Urinary bladder (tissue), 4 donors: ENCODE results near the gene XYLT1. TPM values are rescaled to one million over a fixed set of nuclear protein-coding genes. Genes with fewer than 3 reads are reported as not detected.

Experiments
- DNase-seq: peaks from one replicate; pipeline ENCODE4 v3.0.0-alpha.2; 2015; ENCODE audit errors: extremely low spot score
- H3K27ac ChIP-seq: one replicate; pipeline ENCODE4 v1.5.1; 2013; ENCODE audit warnings: low read depth, mild to moderate bottlenecking, moderate library complexity
- H3K36me3 ChIP-seq: one replicate; pipeline ENCODE4 v1.6.1; 2013; ENCODE audit warnings: mild to moderate bottlenecking, moderate library complexity; ENCODE audit not compliant: insufficient read depth
- H3K4me1 ChIP-seq: one replicate; pipeline ENCODE4 v1.6.1; 2013; ENCODE audit warnings: mild to moderate bottlenecking, moderate library complexity; ENCODE audit not compliant: insufficient read depth
- H3K4me3 ChIP-seq: one replicate; pipeline ENCODE4 v1.5.1; 2013; ENCODE audit warnings: low read depth, low read length
- WGBS: extraction: QIAGEN DNeasy Blood & Tissue Kit; methylation state at CpG from one replicate; pipeline ENCODE4 v1.1.7; 2013; 5-methylcytosine and 5-hydroxymethylcytosine counted together
- polyA plus RNA-seq: library from polyadenylated mRNA; stranded (reverse); fragments of 200-250 nt; gene quantifications from one replicate; pipeline ENCODE4 v1.2.3, GENCODE V29; 2013
- total RNA-seq: library from RNA; depleted of rRNA; stranded (reverse); fragments of >200 nt; gene quantifications from one replicate; pipeline ENCODE4 v1.2.3, GENCODE V29; 2014
- donor health status: healthy with polysubstance abuse.
- donor health status: healthy.

XYLT1 gene
- total and polyA plus RNA-seq, 2 donors = 10.1 to 13.4 TPM

DNA sequence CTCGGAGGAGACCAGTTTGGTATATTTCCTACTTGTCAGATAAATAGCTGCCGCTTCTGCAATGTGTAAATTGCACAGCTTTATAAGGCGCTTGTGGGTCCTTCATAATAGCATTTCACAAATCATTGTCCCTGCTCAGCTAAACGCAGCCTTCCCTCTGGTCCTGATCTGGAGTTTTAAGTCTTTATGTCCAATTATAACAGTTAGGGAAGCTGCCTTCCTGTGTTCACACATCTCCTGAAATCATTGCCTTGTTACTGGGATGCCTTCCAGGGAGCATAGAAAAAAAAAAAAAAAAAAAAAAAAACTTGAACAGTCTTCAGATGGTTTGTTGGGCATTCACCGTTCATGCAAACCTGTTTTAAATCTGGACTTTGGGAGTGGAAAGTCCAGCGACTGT is 342.0 kb downstream of the XYLT1 start:
- peaks cover 2% of the 10 kb centered on the region for H3K4me1 ChIP-seq
- WGBS = 82% methylated on average over 6 of the region's 6 CpGs
- H3K27ac ChIP-seq = no peak overlapping the region
- no peak overlapping the region for H3K4me3 ChIP-seq
- no peak for DNase-seq
- peaks cover 1% of the 10 kb centered on the region for H3K36me3 ChIP-seq

DNA sequence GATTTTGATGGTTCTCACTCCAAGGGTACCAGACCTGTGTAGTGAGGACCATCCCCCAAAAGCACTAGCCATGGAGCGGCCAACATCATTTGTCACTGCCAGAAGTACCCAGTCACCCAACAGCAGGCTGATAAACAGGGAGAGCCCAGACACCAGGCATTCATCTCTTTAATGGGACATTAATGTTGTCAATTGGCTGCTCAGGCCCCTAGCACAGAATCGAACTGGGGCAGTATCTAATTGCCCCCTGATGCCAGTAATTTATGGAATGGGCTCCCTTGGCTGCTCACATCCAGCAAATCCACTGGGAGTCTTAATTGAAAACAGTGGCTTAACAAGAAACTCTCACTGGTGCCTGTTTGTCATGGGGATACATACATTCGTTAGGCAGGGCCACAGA is 344.6 kb downstream of the XYLT1 start:
- H3K36me3 ChIP-seq = peaks cover 1% of the 10 kb centered on the region
- H3K27ac ChIP-seq = no peak overlapping the region
- 60% methylated on average over 3 of the region's 3 CpGs for WGBS

DNA sequence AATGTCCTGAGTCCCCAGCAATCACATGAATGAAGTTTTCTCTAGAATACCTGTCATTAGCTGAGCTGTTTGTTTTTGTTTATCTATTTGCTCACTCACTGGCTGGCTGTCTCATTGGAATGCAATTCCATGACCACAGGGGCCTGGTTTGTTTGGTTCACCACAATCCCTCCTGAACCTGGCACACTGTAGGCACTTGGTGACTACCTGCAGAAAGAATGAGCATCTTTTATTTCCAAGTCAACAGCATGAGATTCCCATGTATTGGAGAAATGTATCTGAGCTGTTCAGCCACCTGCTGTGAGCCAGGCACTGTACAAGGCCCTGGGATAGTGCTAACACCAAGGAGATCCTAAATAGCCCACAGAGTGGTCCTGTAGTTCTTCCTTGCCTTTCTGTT is 345.1 kb downstream of the XYLT1 start:
- no peaks in the 10 kb centered on the region for H3K4me1 ChIP-seq
- H3K27ac ChIP-seq = no peak overlapping the region
- H3K4me3 ChIP-seq = no peak overlapping the region
- DNase-seq = no peak
- H3K36me3 ChIP-seq = peaks cover 1% of the 10 kb centered on the region

More for the DNA sequence above, 344.6 kb downstream of the XYLT1 start:
- no peak for DNase-seq
- Histone ChIP-seq H3K4me1 (peaks cover 2% of the 10 kb centered on the region), H3K4me3 (no peak overlapping the region)

DNA sequence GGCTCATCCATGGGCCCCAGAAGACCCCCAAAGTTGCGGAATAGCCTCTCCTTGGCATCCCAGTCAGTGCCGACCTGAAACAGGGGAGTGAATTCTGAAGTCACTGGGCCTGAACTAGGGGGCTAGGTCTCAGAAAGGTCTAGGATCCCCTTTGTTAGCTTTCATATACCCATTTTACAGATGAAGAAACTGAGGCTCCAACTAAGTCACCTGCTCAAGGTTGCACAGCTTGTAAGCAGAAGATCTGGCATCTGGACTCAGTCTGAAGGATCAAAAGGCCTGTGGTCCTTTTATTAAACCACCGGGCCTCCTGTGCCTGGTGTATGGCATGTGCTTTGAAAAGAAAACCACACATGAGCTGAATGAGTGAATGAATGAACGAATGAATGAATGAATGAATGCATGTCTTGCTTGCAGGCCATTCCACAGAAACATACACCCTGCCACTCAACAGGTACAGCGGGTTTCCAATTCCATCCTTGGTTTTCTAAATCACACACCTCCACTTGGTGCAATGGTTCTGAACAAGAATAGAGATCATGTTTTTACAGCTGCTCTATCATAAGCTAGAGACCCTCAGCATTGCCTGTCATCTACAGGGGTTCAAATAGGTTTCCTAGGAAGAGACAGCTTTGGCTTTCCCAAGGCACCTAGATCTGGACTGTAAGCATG is 352.7 kb downstream of the XYLT1 start:
- WGBS = 91% methylated on average over 5 of the region's 5 CpGs
- H3K4me1 ChIP-seq = no peaks in the 10 kb centered on the region
- H3K4me3 ChIP-seq = no peak overlapping the region
- no peak for DNase-seq
- no peaks in the 10 kb centered on the region for H3K36me3 ChIP-seq
- H3K27ac ChIP-seq = no peak overlapping the region

DNA sequence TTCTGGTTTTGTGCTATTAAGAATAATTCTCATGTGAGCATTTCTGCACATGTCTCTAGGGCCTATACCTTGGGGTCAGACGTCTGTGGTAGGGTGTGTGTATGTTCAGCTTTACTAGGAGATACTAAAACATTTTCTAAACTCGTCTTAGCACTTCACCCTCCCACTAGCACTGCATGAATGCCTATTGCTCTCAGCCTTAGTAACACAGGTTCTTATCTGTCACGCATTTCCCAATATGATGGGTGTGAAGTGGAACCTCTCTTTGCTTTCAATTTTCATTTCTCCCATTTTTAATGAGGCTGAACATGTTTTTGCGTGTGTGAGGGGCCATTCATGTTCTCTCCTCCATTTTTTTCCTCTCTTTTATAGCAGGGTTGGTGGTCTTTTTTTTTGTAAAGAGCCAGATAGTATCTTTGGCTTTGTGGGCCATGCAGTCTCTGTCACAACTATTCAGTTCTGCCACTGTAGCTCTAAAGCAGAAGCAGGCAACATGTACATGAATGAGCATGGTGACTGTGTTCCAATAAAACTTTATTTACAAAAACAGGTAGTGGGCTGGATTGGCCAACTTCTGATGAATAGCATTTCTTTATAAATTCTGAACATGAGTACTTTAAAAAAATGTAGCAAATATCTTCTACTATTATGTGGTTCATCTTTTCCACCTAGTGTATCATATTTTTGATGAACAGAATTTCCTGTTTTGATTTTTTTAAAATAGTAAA is 354.0 kb downstream of the XYLT1 start:
- H3K27ac ChIP-seq = no peak overlapping the region
- DNase-seq = no peak
- H3K4me1 ChIP-seq = no peaks in the 10 kb centered on the region
- H3K4me3 ChIP-seq = no peak overlapping the region
- no peaks in the 10 kb centered on the region for H3K36me3 ChIP-seq
- 90% methylated on average over 4 of the region's 4 CpGs for WGBS

- Histone ChIP-seq H3K4me3 (no peak overlapping the region), H3K27ac (no peak overlapping the region), H3K36me3 (no peaks in the 10 kb centered on the region), H3K4me1 (no peaks in the 10 kb centered on the region)
- no peak for DNase-seq
Observed at GRCh38 chr16:17109413-17109812, 361.3 kb downstream of the XYLT1 start.

GRCh38 chr16:17108596-17108995 is 362.2 kb downstream of the XYLT1 start:
- WGBS = 92% methylated on average over 17 of the region's 17 CpGs
- Histone ChIP-seq H3K4me1 (no peaks in the 10 kb centered on the region), H3K36me3 (no peaks in the 10 kb centered on the region), H3K27ac (no peak overlapping the region), H3K4me3 (no peak overlapping the region)
- DNase-seq = no peak

- 93% methylated on average over 8 of the region's 8 CpGs for WGBS
- Histone ChIP-seq H3K4me3 (no peak overlapping the region), H3K36me3 (no peaks in the 10 kb centered on the region), H3K27ac (no peak overlapping the region), H3K4me1 (no peaks in the 10 kb centered on the region)
- DNase-seq = no peak
Observed at GRCh38 chr16:17107450-17107849, 363.3 kb downstream of the XYLT1 start.

GRCh38 chr16:17106243-17106791 is 364.4 kb downstream of the XYLT1 start:
- Histone ChIP-seq H3K4me3 (no peak overlapping the region), H3K4me1 (no peaks in the 10 kb centered on the region), H3K36me3 (no peaks in the 10 kb centered on the region), H3K27ac (no peak overlapping the region)
- 67% methylated on average over 14 of the region's 14 CpGs for WGBS
- no peak for DNase-seq

- no peaks in the 10 kb centered on the region for H3K4me1 ChIP-seq
- no peaks in the 10 kb centered on the region for H3K36me3 ChIP-seq
- H3K27ac ChIP-seq = no peak overlapping the region
- H3K4me3 ChIP-seq = no peak overlapping the region
- no peak for DNase-seq
- WGBS = 50% methylated on average over 10 of the region's 10 CpGs
Observed at GRCh38 chr16:17105239-17105797, 365.4 kb downstream of the XYLT1 start.

DNA sequence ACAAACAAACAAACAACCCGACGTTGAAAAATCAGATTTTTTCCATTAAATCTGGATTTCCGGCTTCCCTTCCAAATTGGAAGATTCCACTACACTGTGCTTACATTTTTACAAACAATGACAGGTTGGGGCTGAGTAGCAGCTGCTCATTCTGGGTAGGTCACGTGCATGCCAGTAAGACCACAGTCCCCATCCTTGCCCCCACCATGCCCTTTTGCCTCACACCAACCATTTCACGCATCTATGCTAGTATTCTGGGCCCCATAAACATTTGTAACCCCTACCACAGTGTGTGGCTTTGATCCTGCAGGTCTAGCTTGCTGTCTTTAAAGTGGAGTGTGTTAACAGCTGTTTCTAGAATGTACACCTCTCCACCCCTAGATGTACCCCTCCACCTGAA is 366.1 kb downstream of the XYLT1 start:
- WGBS = 70% methylated on average over 5 of the region's 5 CpGs
- no peaks in the 10 kb centered on the region for H3K36me3 ChIP-seq
- H3K4me3 ChIP-seq = no peak overlapping the region
- H3K4me1 ChIP-seq = no peaks in the 10 kb centered on the region
- no peak for DNase-seq
- H3K27ac ChIP-seq = no peak overlapping the region

DNA sequence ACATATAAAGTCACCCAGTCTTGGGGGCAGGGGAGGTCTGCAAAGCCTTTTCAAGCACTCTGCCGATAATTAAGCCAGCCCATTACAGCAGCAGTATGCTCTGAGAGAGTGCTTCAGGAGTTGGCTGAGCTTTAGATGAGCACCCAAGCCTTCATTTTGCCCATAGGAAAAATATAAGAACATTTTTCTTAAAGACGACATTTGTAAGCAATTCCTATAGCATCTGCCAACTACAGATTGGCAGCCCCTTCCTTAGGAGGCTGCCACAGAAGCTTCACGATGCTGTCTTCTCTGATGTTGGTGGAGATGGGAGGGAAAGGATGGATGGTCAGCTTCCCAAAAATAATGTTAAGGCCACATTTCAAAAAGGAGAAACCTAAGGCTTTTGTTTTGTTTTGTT is 367.5 kb downstream of the XYLT1 start:
- no peaks in the 10 kb centered on the region for H3K36me3 ChIP-seq
- no peak overlapping the region for H3K27ac ChIP-seq
- H3K4me1 ChIP-seq = no peaks in the 10 kb centered on the region
- 82% methylated on average over 3 of the region's 3 CpGs for WGBS
- no peak for DNase-seq
- H3K4me3 ChIP-seq = no peak overlapping the region

DNA sequence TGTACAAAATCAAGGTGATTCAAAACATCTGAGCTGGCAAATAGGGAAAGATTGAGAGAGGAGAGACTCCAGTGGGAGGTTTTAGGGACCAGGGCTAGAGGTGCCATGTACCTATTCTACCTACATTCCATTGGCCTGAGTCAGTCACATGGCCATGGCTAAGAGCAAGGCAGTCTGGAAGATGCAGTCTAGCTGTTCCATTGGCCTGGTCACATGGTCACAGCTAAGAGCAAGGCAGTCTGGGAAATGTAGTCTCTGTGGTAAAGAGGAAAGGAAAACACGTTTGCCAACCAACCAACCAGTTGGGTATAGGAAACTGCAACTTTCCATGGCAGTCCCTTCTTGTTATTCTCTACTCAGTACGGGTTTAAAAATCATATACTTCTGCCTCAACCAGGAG is 369.1 kb downstream of the XYLT1 start:
- H3K36me3 ChIP-seq = no peaks in the 10 kb centered on the region
- WGBS = 75% methylated on average over 2 of the region's 2 CpGs

GRCh38 chr16:17098685-17099084 is 372.1 kb downstream of the XYLT1 start:
- no peak for DNase-seq
- Histone ChIP-seq H3K4me3 (no peak overlapping the region), H3K27ac (no peak overlapping the region), H3K4me1 (no peaks in the 10 kb centered on the region), H3K36me3 (no peaks in the 10 kb centered on the region)
- 92% methylated on average over 6 of the region's 6 CpGs for WGBS

More for the DNA sequence above, 369.1 kb downstream of the XYLT1 start:
- Histone ChIP-seq H3K27ac (no peak overlapping the region), H3K4me1 (no peaks in the 10 kb centered on the region), H3K4me3 (no peak overlapping the region)
- DNase-seq = no peak
